ENCODE measurements around the gene POMT2.
A peak's percentile ranks its signal among the peaks of the same experiment; 100 is the strongest.

Gene POMT2

DNA sequence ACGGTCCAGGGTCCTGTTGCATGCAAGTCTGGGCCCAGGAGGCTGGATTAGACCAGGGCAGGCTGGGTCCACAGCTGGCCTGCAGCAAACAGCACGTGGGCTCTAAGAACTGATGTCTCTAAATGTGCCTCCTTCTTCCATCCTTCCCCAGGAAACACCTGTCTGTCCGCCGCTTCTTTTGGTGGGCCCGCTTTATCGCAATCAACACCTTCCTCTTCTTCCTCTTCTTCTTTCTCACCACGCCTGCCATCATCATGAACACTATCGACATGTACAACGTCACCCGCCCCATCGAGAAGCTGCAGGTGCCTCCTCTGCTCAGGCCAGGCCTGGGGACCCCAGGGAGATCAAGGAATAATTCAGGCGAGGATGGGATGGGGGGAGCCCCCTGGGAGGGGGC lies 77.9 kb downstream of the POMT2 start:
- peaks cover 8% of the 10 kb centered on the region for H3K36me3 ChIP-seq (ENCODE audit: control insufficient read depth, low read length)
- H3K4me3 ChIP-seq (ENCODE audit: low read length), result peak overlapping the region; percentile 51
- no peaks in the 10 kb centered on the region for H4K20me1 ChIP-seq (ENCODE audit: control insufficient read depth, insufficient read depth, low read depth, low read length)
- peak overlapping the region; percentile 67 for H3K4me2 ChIP-seq (ENCODE audit: low read length)
- TF ChIP-seq, protein P1, sequence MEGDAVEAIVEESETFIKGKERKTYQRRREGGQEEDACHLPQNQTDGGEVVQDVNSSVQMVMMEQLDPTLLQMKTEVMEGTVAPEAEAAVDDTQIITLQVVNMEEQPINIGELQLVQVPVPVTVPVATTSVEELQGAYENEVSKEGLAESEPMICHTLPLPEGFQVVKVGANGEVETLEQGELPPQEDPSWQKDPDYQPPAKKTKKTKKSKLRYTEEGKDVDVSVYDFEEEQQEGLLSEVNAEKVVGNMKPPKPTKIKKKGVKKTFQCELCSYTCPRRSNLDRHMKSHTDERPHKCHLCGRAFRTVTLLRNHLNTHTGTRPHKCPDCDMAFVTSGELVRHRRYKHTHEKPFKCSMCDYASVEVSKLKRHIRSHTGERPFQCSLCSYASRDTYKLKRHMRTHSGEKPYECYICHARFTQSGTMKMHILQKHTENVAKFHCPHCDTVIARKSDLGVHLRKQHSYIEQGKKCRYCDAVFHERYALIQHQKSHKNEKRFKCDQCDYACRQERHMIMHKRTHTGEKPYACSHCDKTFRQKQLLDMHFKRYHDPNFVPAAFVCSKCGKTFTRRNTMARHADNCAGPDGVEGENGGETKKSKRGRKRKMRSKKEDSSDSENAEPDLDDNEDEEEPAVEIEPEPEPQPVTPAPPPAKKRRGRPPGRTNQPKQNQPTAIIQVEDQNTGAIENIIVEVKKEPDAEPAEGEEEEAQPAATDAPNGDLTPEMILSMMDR (IDR thresholded peaks at IDR 0.05; ENCODE audit: low read depth, low read length, poor library complexity, severe bottlenecking), result no peak
- H3K9me3 ChIP-seq (ENCODE audit: control insufficient read depth, insufficient read depth, low read length), result no peaks in the 10 kb centered on the region
- peaks cover 70% of the 10 kb centered on the region for H3K4me1 ChIP-seq (ENCODE audit: control insufficient read depth, low read length)
- H3K9me2 ChIP-seq (replicated peaks; ENCODE audit: control insufficient read depth, low read length), result no peaks in the 10 kb centered on the region
- peak overlapping the region; percentile 92 for H3K27ac ChIP-seq (ENCODE audit: low read depth, low read length)
- H3F3A ChIP-seq (ENCODE audit: control insufficient read depth, insufficient read depth), result peaks cover 15% of the 10 kb centered on the region
- no peaks in the 10 kb centered on the region for H3K27me3 ChIP-seq (ENCODE audit: control insufficient read depth, low read length)
- no peaks in the 10 kb centered on the region for H3K79me2 ChIP-seq (ENCODE audit: control insufficient read depth, low read length)

DNA sequence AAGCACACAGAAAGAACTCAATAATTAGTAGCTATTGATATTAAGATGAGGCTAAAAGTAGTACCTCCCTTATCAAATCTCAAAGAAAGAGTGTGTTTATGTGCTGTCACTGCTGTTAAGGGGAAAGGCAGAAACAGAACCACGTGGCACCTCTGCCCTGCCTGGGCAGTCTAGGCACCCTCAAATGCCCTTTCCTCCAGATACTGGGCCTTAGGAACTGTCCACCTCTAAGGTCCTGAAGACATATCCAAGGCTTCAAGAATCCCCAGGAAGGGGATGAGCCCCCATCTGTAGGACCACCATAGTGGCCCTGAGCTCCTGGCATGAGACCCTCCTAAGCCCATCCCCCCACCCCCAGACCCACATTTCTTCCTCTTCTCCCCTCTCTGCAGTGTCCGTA lies 78.7 kb downstream of the POMT2 start:
- H3K4me1 ChIP-seq (ENCODE audit: control insufficient read depth, low read length), result peaks cover 70% of the 10 kb centered on the region
- H3K9me2 ChIP-seq (replicated peaks; ENCODE audit: control insufficient read depth, low read length), result no peaks in the 10 kb centered on the region
- H3F3A ChIP-seq (ENCODE audit: control insufficient read depth, insufficient read depth), result peaks cover 15% of the 10 kb centered on the region
- H4K20me1 ChIP-seq (ENCODE audit: control insufficient read depth, insufficient read depth, low read depth, low read length), result no peaks in the 10 kb centered on the region
- H3K27me3 ChIP-seq (ENCODE audit: control insufficient read depth, low read length), result no peaks in the 10 kb centered on the region
- peak overlapping the region; percentile 67 for H3K4me2 ChIP-seq (ENCODE audit: low read length)
- peak overlapping the region; percentile 51 for H3K4me3 ChIP-seq (ENCODE audit: low read length)
- H3K27ac ChIP-seq (ENCODE audit: low read depth, low read length), result peak overlapping the region; percentile 92
- H3K36me3 ChIP-seq (ENCODE audit: control insufficient read depth, low read length), result peaks cover 8% of the 10 kb centered on the region
- no peak for TF ChIP-seq EZH2phosphoT487 (IDR thresholded peaks at IDR 0.05; ENCODE audit: borderline replicate concordance, low read length)
- TF ChIP-seq, protein P1 (IDR thresholded peaks at IDR 0.05; ENCODE audit: low read depth, low read length, poor library complexity, severe bottlenecking), result no peak
- no peaks in the 10 kb centered on the region for H3K9me3 ChIP-seq (ENCODE audit: control insufficient read depth, insufficient read depth, low read length)
- no peaks in the 10 kb centered on the region for H3K79me2 ChIP-seq (ENCODE audit: control insufficient read depth, low read length)

DNA sequence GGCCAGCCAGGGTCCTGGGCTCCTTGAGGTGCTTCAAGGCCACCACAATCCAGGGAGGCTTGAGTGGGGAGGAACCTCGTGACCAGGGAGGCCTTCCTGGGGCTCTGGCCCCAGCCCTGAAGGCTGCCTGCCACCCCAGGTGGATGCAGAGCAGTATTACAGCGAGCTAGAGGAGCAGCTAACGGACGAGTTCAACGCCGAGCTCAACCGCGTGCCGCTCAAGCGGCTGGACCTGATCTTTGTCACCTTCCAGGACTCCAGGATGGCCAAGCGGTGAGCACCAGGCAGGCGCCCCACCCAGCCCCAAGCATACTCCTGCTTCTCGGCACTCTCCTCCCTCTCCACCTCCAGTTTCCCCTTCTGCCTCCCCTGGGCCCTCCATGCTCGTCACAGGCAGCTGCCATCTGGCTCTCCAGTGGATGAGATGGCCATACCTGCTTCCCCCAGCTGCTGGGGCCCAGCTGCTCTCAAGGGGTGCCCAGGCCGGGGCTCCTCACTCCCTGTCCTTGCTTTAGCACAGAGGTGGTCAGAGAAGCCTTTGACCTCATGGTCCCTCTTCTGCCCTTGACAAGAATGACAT lies 80.3 kb downstream of the POMT2 start:
- Histone ChIP-seq H3F3A (ENCODE audit: control insufficient read depth, insufficient read depth) (peaks cover 15% of the 10 kb centered on the region), H3K9me3 (ENCODE audit: control insufficient read depth, insufficient read depth, low read length) (no peaks in the 10 kb centered on the region), H3K27me3 (ENCODE audit: control insufficient read depth, low read length) (no peaks in the 10 kb centered on the region), H4K20me1 (ENCODE audit: control insufficient read depth, insufficient read depth, low read depth, low read length) (no peaks in the 10 kb centered on the region), H3K9me2 (replicated peaks; ENCODE audit: control insufficient read depth, low read length) (no peaks in the 10 kb centered on the region), H3K4me2 (ENCODE audit: low read length) (no peak overlapping the region), H3K4me1 (ENCODE audit: control insufficient read depth, low read length) (peaks cover 70% of the 10 kb centered on the region), H3K27ac (ENCODE audit: low read depth, low read length) (no peak overlapping the region), H3K36me3 (ENCODE audit: control insufficient read depth, low read length) (peaks cover 5% of the 10 kb centered on the region), H3K79me2 (ENCODE audit: control insufficient read depth, low read length) (no peaks in the 10 kb centered on the region), H3K4me3 (ENCODE audit: low read length) (no peak overlapping the region)
- no peak for TF ChIP-seq EZH2phosphoT487 (IDR thresholded peaks at IDR 0.05; ENCODE audit: borderline replicate concordance, low read length)
- TF ChIP-seq, protein P1 (IDR thresholded peaks at IDR 0.05; ENCODE audit: low read depth, low read length, poor library complexity, severe bottlenecking), result no peak
